GM12878 (cell line): ENCODE results near the gene GARIN5B. TPM values are rescaled to one million over a fixed set of nuclear protein-coding genes. Genes with fewer than 3 reads are reported as not detected.

Source experiments
- ASH2L ChIP-seq: fragments of 300-600, 200-600 bp; sonication (generic); IDR thresholded peaks from 2 replicates; pipeline ENCODE4 v1.6.1; 2017; ENCODE audit warnings: low read depth, mild to moderate bottlenecking, borderline replicate concordance
- CBFB ChIP-seq: IDR thresholded peaks from 2 replicates; pipeline ENCODE4 v1.6.1; 2016; ENCODE audit warnings: antibody characterized with exemption, low read depth
- CUX1 ChIP-seq: IDR thresholded peaks from 2 replicates; pipeline ENCODE4 v1.6.1; 2012; ENCODE audit warnings: improper control_type of control experiment, low read depth, low read length; ENCODE audit not compliant: insufficient replicate concordance
- HDAC2 ChIP-seq: fragments of 200-600 bp; sonication (generic); IDR thresholded peaks from 2 replicates; pipeline ENCODE4 v1.6.1; 2017
- HDAC6 ChIP-seq: fragments of 200-600 bp; sonication (generic); IDR thresholded peaks from one replicate; pipeline ENCODE4 v1.8.0; 2017; ENCODE audit warnings: antibody characterized with exemption; ENCODE audit not compliant: unreplicated experiment
- NRF1 ChIP-seq: conservative IDR thresholded peaks from 2 replicates; pipeline ENCODE4 v1.6.1; 2011; ENCODE audit warnings: mild to moderate bottlenecking, low read depth, low read length, improper control_type of control experiment
- REST ChIP-seq: IDR thresholded peaks from 2 replicates; pipeline ENCODE4 v1.6.1; 2012; ENCODE audit warnings: mild to moderate bottlenecking, low read depth, low read length
- TBL1XR1 ChIP-seq: IDR thresholded peaks from 2 replicates; pipeline ENCODE4 v1.6.1; 2012; ENCODE audit warnings: low read depth, low read length, improper control_type of control experiment
- WRNIP1 ChIP-seq: IDR thresholded peaks from 2 replicates; pipeline ENCODE4 v1.6.1; 2011; ENCODE audit warnings: low read depth, low read length, improper control_type of control experiment, borderline replicate concordance
- ZNF687 ChIP-seq: fragments of 450-650 bp; IDR thresholded peaks from 2 replicates; pipeline ENCODE4 v1.6.1; 2017; ENCODE audit warnings: mild to moderate bottlenecking, moderate library complexity
- polyA plus RNA-seq, 11 experiments: library from polyadenylated mRNA; depleted of rRNA in 4 of 11; unstranded in 6 of 11; stranded (reverse) in 5 of 11; fragments of >200 nt; fragmentation: Nextera tagmentation in 4 of 11; fragmentation: Illumina TruSeq in 1 of 11; extraction: Ambion mirVana in 4 of 11; extraction: Trizol in 1 of 11; gene quantifications; 1 replicate in 1 of 11; 2 replicates in 10 of 11; pipeline versions ENCODE4 v1.2.1 to v1.2.3, GENCODE V29; 2011 to 2016; ENCODE audit warnings: inconsistent platforms in 2 of 11, missing spikeins in 2 of 11, low read depth in 1 of 11
- total RNA-seq, 4 experiments: library from RNA; depleted of rRNA in 3 of 4; stranded (reverse); fragments of >200 nt in 3 of 4; fragmentation: Illumina TruSeq in 1 of 4; extraction: Trizol in 1 of 4; gene quantifications; 2 replicates each; pipeline versions ENCODE4 v1.2.1 to v1.2.3, GENCODE V29; 2013 to 2021
- TF ChIP-seq, protein P1 (sequence below), 3 experiments: IDR thresholded peaks in 2 of 3; conservative IDR thresholded peaks in 1 of 3; 2 replicates each; pipeline ENCODE4 v1.5.1; 2011; ENCODE audit warnings: low read depth in 3 of 3, low read length in 3 of 3, mild to moderate bottlenecking in 3 of 3, control low read depth in 2 of 3, moderate library complexity in 2 of 3, inconsistent platforms in 1 of 3, mixed read lengths in 1 of 3; ENCODE audit not compliant: control insufficient read depth in 2 of 3, insufficient read depth in 1 of 3; ENCODE audit errors: extremely low read depth in 1 of 3
- TF ChIP-seq, protein P2 (sequence below): fragments of 450-650 bp; IDR thresholded peaks from 2 replicates; pipeline ENCODE4 v1.6.1; 2014; ENCODE audit warnings: mild to moderate bottlenecking

GARIN5B gene
- total and polyA plus RNA-seq, 10 of the 15 experiments (the other 5 are each of a cell fraction or from before 2014, with no cell fraction given): not detected

DNA sequence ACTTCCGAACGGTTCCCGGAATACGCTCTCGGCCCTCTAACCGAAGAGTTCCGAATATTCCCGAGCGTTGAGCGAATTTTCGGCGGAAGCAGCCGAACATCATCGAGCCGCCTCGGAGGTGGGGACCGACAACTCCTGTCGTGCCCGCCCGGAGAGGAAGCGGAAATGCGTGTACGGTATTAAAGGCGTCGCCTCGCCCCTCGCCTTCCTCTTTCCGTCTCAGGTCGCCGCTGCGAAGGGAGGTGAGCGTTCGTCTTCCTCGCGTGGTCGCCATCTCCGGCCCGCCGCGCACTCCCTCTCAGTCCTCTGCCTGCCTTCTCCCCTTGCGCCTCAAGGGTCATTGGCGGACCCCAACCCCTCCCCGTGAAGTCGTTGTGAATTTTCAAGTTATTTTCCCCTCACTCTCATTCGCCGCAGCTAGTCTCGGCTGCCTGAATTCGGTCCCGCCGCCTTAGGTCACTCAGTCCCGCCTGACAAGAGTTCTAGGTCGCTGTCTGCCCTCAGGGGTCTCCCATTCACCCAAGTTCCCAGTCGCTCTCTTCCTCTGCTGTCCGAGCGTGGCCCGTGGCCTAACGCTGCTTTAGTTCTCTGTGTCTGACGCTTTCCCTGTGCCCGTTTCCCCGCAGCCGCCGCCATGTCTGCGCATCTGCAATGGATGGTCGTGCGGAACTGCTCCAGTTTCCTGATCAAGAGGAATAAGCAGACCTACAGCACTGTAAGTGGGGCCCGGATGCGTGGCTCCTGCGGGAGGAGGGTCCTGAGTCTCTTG, 22.8 kb upstream of the GARIN5B start, which contains the start of gene RPL28 (continued):
- no peak for TF ChIP-seq CUX1
- peak; percentile 56; the same call in 1 of the 2 replicates for TF ChIP-seq REST
- no peak for TF ChIP-seq ASH2L
- peak; percentile 90; the same call in 1 of the 2 replicates for TF ChIP-seq WRNIP1
- peak; percentile 73 for TF ChIP-seq ZNF687
- TF ChIP-seq, protein P1, sequence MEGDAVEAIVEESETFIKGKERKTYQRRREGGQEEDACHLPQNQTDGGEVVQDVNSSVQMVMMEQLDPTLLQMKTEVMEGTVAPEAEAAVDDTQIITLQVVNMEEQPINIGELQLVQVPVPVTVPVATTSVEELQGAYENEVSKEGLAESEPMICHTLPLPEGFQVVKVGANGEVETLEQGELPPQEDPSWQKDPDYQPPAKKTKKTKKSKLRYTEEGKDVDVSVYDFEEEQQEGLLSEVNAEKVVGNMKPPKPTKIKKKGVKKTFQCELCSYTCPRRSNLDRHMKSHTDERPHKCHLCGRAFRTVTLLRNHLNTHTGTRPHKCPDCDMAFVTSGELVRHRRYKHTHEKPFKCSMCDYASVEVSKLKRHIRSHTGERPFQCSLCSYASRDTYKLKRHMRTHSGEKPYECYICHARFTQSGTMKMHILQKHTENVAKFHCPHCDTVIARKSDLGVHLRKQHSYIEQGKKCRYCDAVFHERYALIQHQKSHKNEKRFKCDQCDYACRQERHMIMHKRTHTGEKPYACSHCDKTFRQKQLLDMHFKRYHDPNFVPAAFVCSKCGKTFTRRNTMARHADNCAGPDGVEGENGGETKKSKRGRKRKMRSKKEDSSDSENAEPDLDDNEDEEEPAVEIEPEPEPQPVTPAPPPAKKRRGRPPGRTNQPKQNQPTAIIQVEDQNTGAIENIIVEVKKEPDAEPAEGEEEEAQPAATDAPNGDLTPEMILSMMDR (IDR thresholded peaks at IDR 0.05 in 2 of 3, conservative IDR thresholded peaks at IDR 0.05 in 1 of 3; ENCODE audit: control insufficient read depth in 2 of 3, extremely low read depth in 1 of 3, insufficient read depth in 1 of 3, low read depth in 3 of 3, low read length in 3 of 3): no peak
- TF ChIP-seq, protein P2, sequence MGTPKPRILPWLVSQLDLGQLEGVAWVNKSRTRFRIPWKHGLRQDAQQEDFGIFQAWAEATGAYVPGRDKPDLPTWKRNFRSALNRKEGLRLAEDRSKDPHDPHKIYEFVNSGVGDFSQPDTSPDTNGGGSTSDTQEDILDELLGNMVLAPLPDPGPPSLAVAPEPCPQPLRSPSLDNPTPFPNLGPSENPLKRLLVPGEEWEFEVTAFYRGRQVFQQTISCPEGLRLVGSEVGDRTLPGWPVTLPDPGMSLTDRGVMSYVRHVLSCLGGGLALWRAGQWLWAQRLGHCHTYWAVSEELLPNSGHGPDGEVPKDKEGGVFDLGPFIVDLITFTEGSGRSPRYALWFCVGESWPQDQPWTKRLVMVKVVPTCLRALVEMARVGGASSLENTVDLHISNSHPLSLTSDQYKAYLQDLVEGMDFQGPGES: no peak; the same call in 1 of the 2 replicates
- peak; percentile 90; the same call in 1 of the 2 replicates for TF ChIP-seq CBFB
- TF ChIP-seq NRF1: no peak
- peak; percentile 75 for TF ChIP-seq HDAC6
- TF ChIP-seq TBL1XR1: no peak
- no peak for TF ChIP-seq HDAC2
